Transverse colon (tissue), 4 donors: ENCODE measurements around the gene APOBEC3C. TPM values are rescaled to one million over a fixed set of nuclear protein-coding genes. Genes with fewer than 3 reads are reported as not detected.
"Not testable (repeated sequence)": the region's sequence is repeated elsewhere in the genome, so short reads cannot be mapped to it uniquely, and the experiment has no call there.

Experiments
- DNase-seq: peaks from one replicate; pipeline ENCODE4 v3.0.0-alpha.2; 2019
- H3K27ac ChIP-seq, 4 donors: fragments of 200-600 bp; sonication (generic); 2 replicates each; pipeline ENCODE4 v1.5.1; 2016 to 2018; ENCODE audit warnings: inconsistent platforms in 4 of 4
- H3K27me3 ChIP-seq: fragments of 200-600 bp; sonication (generic); 2 replicates; pipeline ENCODE4 v1.5.1; 2017; ENCODE audit warnings: inconsistent platforms
- H3K36me3 ChIP-seq, 4 donors: fragments of 200-600 bp; sonication (generic); 2 replicates each; pipeline ENCODE4 v1.5.1; 2017 to 2019; ENCODE audit warnings: inconsistent platforms in 4 of 4
- H3K4me1 ChIP-seq, 4 donors: fragments of 200-600 bp; sonication (generic); 2 replicates each; pipeline ENCODE4 v1.5.1; 2017 to 2020; ENCODE audit warnings: inconsistent platforms in 4 of 4
- H3K4me3 ChIP-seq, 4 donors: fragments of 200-600 bp; sonication (generic); 1 replicate in 1 of 4; 2 replicates in 3 of 4; pipeline versions ENCODE4 v1.5.1 to v1.6.1; 2017 to 2019; ENCODE audit warnings: inconsistent platforms in 4 of 4
- H3K9me3 ChIP-seq, 2 donors: fragments of 200-600 bp; sonication (generic); 2 replicates each; pipeline ENCODE4 v1.5.1; 2017 to 2019; ENCODE audit warnings: inconsistent platforms in 2 of 2
- EP300 ChIP-seq: sonication (generic); formaldehyde crosslinking; IDR thresholded peaks from one replicate; pipeline ENCODE4 v1.6.1; 2017; ENCODE audit warnings: antibody characterized with exemption, low read depth
- POLR2A ChIP-seq: fragments of 450-650 bp; IDR thresholded peaks from one replicate; pipeline ENCODE4 v1.6.1; 2016; ENCODE audit warnings: antibody characterized with exemption, mild to moderate bottlenecking, moderate library complexity
- POLR2AphosphoS5 ChIP-seq, 3 donors: sonication (generic); formaldehyde crosslinking; IDR thresholded peaks; one replicate each; pipeline ENCODE4 v1.6.1; 2016; ENCODE audit warnings: antibody characterized with exemption in 3 of 3
- WGBS, 2 donors: methylation state at CpG; one replicate each; pipeline ENCODE4 v1.1.5; 2018; ENCODE audit warnings: low coverage in 1 of 2; 5-methylcytosine and 5-hydroxymethylcytosine counted together
- in situ Hi-C, 4 donors: fragments of 200-750 bp; cut with MboI; loops; one replicate each; pipeline versions ENCODE4 v1.15.0 to v1.15.1; 2017; ENCODE audit warnings: low sequenced_read_pairs in 3 of 4, low pct_ligation_motif_present in 1 of 4, low pct_unique_long_range_greater_than_20kb in 1 of 4
- intact Hi-C: fragments of 100-400 bp; cut with DNase I; formaldehyde crosslinking; loops from one replicate; pipeline ENCODE4 v1.15.1; 2023; ENCODE audit warnings: low total_unique reads
- total RNA-seq, 4 donors: library from RNA; depleted of rRNA; stranded (reverse); fragments of >200 nt; gene quantifications; one replicate each; pipeline ENCODE4 v1.1.0, GENCODE V29; 2016
- TF ChIP-seq, protein P1 (sequence below), 5 experiments: fragments of 200-600 bp in 3 of 5; fragments of 450-650 bp in 2 of 5; sonication (generic) in 3 of 5; IDR thresholded peaks; 1 replicate in 2 of 5; 2 replicates in 3 of 5; pipeline ENCODE4 v1.5.1; 2016 to 2017; ENCODE audit warnings: antibody characterized with exemption in 5 of 5, inconsistent platforms in 3 of 5, mild to moderate bottlenecking in 2 of 5, moderate library complexity in 1 of 5

APOBEC3C gene
- total RNA-seq, 4 donors from 2014 or later = 1.2 to 9.1 (median 7.5) TPM

DNA sequence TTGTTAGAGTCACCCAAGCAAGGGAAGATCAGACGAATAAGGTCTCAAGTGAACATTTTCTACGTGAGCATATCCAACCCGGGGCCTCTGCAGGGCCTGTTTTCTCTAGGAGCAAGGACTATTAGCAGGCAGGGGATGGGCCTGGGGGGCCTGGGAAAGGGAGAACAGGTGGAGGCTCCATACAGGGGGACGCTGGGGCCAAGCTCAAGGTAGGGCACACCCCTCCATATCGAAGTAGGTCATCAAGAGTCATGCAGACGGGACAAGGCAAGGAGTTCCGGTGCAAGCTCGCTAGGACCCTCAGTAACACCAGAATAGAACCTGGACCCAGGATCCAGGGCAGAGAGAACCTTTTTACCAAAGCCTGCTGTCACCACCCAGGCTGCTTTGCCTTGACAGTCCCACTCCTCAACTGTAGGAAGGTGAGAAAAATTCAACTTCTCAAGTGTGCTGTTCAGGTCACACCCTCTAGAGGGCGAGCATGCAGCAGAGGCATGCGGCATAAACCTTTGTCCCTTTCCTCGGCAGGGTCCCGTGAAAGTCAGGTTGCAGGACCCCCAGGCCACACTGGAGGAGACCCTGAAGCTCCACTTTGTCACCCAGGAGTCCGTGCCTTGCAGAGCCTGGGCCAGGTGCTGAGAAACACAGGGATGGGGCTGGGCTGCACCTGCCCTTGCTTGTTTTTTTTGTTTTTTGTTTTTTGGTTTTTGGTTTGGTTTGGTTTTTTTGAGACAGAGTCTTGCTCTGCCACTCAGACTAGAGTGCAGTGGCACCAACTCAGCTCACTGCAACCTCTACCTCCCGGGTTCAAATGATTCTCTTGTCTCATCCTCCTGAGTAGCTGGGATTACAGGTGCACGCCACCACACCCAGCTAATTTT lies 40.5 kb upstream of the APOBEC3C start:
- Histone ChIP-seq H3K36me3 (no peaks in the 10 kb centered on the region), H3K4me3 (no peak overlapping the region), H3K27ac (no peak overlapping the region), H3K9me3 (no peaks in the 10 kb centered on the region), H3K4me1 (peaks cover 0 to 9% (median 0%) of the 10 kb centered on the region in 4 donors), H3K27me3 (no peaks in the 10 kb centered on the region)
- intact Hi-C loops = no loop called here
- TF ChIP-seq, protein P1, sequence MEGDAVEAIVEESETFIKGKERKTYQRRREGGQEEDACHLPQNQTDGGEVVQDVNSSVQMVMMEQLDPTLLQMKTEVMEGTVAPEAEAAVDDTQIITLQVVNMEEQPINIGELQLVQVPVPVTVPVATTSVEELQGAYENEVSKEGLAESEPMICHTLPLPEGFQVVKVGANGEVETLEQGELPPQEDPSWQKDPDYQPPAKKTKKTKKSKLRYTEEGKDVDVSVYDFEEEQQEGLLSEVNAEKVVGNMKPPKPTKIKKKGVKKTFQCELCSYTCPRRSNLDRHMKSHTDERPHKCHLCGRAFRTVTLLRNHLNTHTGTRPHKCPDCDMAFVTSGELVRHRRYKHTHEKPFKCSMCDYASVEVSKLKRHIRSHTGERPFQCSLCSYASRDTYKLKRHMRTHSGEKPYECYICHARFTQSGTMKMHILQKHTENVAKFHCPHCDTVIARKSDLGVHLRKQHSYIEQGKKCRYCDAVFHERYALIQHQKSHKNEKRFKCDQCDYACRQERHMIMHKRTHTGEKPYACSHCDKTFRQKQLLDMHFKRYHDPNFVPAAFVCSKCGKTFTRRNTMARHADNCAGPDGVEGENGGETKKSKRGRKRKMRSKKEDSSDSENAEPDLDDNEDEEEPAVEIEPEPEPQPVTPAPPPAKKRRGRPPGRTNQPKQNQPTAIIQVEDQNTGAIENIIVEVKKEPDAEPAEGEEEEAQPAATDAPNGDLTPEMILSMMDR (IDR thresholded peaks at IDR 0.05) = peak; percentile 77 to 82 (median 78)
- TF ChIP-seq POLR2A = no peak
- in situ Hi-C loops = no loop called here
- 30 to 49% methylated on average over 11 to 15 of the region's 15 CpGs for whole genome bisulfite sequencing, 2 donors
- DNase-seq = peak; percentile 60

DNA sequence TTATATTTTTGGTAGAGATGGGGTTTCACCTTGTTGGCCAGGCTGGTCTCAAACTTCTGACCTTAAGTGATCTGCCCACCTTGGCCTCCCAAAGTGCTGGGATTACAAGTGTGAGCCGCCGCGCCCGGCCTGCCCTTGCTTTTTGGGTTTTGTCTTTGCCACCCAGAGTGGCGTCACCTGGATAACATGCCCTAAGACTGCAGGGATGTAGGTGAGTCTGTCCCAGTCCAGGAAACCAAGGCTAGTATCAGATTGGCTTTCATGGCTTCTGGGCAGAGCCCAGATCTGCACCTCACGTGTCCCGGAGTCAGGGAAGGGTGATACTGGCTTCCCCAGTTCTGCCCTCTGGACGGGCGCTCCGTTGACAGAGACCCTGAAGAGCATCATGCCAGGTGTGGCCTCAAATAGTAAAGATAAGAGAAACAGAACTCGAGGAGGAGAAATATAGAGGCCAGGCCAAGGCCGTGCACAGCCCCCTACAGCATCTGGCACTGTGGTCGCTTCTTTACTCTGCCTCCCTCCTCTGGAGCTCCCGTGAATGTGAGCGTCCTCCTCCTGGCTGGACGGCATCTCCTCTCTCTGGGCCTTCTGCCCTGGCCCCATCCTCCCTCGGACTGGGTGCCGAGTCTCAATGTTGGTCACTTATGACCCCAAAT lies 39.8 kb upstream of the APOBEC3C start:
- no peak overlapping the region for H3K4me3 ChIP-seq
- H3K4me1 ChIP-seq = peaks cover 0 to 9% (median 0%) of the 10 kb centered on the region in 4 donors
- in situ Hi-C loops (no loop called here), intact Hi-C loops (no loop called here)
- TF ChIP-seq, protein P1 (IDR thresholded peaks at IDR 0.05) = no peak
- no peak for TF ChIP-seq POLR2AphosphoS5 (IDR thresholded peaks at IDR 0.05)
- TF ChIP-seq POLR2A = no peak
- no peak for TF ChIP-seq EP300
- no peak for DNase-seq
- H3K36me3 ChIP-seq = no peaks in the 10 kb centered on the region
- no peak overlapping the region for H3K27ac ChIP-seq
- 82% methylated on average over 18 of the region's 18 CpGs; no CpG with 5 or more reads in 1 of the 2 donors for WGBS, 2 donors
- no peaks in the 10 kb centered on the region for H3K27me3 ChIP-seq
- no peaks in the 10 kb centered on the region for H3K9me3 ChIP-seq

DNA sequence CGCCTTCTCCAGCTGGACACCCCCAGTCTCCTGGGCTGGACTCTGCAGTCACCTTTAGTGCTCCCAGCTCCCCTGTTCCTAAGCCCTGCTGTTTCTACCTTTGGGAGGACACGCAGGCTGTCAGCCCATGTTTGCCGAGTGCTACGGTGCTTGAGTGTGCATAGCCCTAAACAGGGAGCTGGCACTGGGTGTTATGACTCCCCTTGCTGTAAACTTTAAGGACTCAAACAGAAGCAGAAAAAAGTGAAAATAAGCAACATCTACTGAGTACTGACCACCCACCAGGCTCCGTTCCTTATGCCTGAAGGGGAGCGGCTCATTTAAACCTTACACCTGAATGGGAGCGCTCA lies 39.3 kb upstream of the APOBEC3C start:
- in situ Hi-C loops = no loop called here
- 93 to 100% methylated on average over 1 to 7 of the region's 7 CpGs for WGBS, 2 donors
- no peak for DNase-seq
- Histone ChIP-seq H3K9me3 (no peaks in the 10 kb centered on the region), H3K27me3 (no peaks in the 10 kb centered on the region), H3K36me3 (no peaks in the 10 kb centered on the region), H3K27ac (no peak overlapping the region), H3K4me3 (no peak overlapping the region), H3K4me1 (peaks cover 0 to 9% (median 0%) of the 10 kb centered on the region in 4 donors)
- TF ChIP-seq POLR2A = no peak
- TF ChIP-seq, protein P1 (IDR thresholded peaks at IDR 0.05) = no peak
- TF ChIP-seq POLR2AphosphoS5 (IDR thresholded peaks at IDR 0.05) = no peak
- intact Hi-C loops = no loop called here

DNA sequence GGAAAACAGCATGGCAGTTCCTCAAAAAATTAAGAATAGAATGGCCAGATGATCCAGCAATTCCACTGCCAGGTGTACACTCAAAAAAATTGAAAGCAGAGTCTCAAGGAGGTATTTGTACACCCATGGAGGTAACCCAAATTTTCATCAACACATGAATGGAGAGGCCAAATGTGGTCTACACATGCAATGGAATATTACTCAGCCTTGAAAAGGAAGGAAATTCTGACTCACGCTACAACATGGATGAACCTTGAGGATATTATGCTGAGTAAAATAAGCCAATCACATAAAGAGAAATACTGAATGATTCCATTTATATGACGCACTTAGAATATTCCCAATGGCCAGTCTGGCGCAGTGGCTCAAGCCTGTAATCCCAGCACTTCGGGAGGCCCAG lies 36.8 kb upstream of the APOBEC3C start:
- H3K4me3 ChIP-seq, H3K9me3 ChIP-seq, H3K27ac ChIP-seq, H3K36me3 ChIP-seq, DNase-seq, in situ Hi-C loops, H3K27me3 ChIP-seq, intact Hi-C loops: not testable (repeated sequence)
- H3K4me1 ChIP-seq = peaks cover 0 to 25% (median 8%) of the 10 kb centered on the region in 4 donors
- 93 to 96% methylated on average over 4 of the region's 4 CpGs for WGBS, 2 donors
